ENCODE measurements around the gene SLC23A2.

Gene SLC23A2

GRCh38 chr20:4962241-4962855 lies 39.0 kb downstream of the SLC23A2 start:
- DNase-seq = no peak

GRCh38 chr20:4961746-4962145 lies 39.6 kb downstream of the SLC23A2 start:
- DNase-seq = peak; percentile 50

- peak; percentile 21 for DNase-seq
Measured at GRCh38 chr20:4959592-4959991, 41.7 kb downstream of the SLC23A2 start.

GRCh38 chr20:4957939-4958362 lies 43.4 kb downstream of the SLC23A2 start:
- no peak for DNase-seq

- DNase-seq = no peak
Measured at GRCh38 chr20:4957187-4957586, 44.1 kb downstream of the SLC23A2 start.

- DNase-seq = peak; percentile 56
Measured at GRCh38 chr20:4956200-4956810, 45.0 kb downstream of the SLC23A2 start.

GRCh38 chr20:4953881-4954280 lies 47.4 kb downstream of the SLC23A2 start:
- peak; percentile 38 for DNase-seq

- no peak for DNase-seq
Measured at GRCh38 chr20:4952229-4952628, 49.1 kb downstream of the SLC23A2 start.

GRCh38 chr20:4951299-4951698 lies 50.0 kb downstream of the SLC23A2 start:
- DNase-seq = peak; percentile 71

GRCh38 chr20:4950841-4951240 lies 50.5 kb downstream of the SLC23A2 start:
- DNase-seq = no peak

- DNase-seq = no peak
Measured at GRCh38 chr20:4950437-4950836, 50.9 kb downstream of the SLC23A2 start.

- DNase-seq = no peak
Measured at GRCh38 chr20:4949833-4950178, 51.5 kb downstream of the SLC23A2 start.

GRCh38 chr20:4947817-4948559 lies 53.3 kb downstream of the SLC23A2 start:
- no peak for DNase-seq

- DNase-seq = no peak
Measured at GRCh38 chr20:4946986-4947385, 54.3 kb downstream of the SLC23A2 start.

GRCh38 chr20:4946585-4946984 lies 54.7 kb downstream of the SLC23A2 start:
- DNase-seq = no peak

GRCh38 chr20:4944518-4945313 lies 56.6 kb downstream of the SLC23A2 start:
- no peak for DNase-seq

- peak; percentile 52 for DNase-seq
Measured at GRCh38 chr20:4942331-4942730, 59.0 kb downstream of the SLC23A2 start.

- DNase-seq = no peak
Measured at GRCh38 chr20:4937407-4938319, 63.6 kb downstream of the SLC23A2 start.

- DNase-seq = no peak
Measured at GRCh38 chr20:4936851-4937406, 64.4 kb downstream of the SLC23A2 start.

- no peak for DNase-seq
Measured at GRCh38 chr20:4936392-4936850, 64.9 kb downstream of the SLC23A2 start.

- DNase-seq = no peak
Measured at GRCh38 chr20:4932061-4932460, 69.2 kb downstream of the SLC23A2 start.
